ENCODE data around the gene BMPR1B. TPM values are rescaled to one million over a fixed set of nuclear protein-coding genes. Genes with fewer than 3 reads are reported as not detected.

BMPR1B gene
- total and polyA plus RNA-seq, 2 of the 4 experiments (the other 2 are of a cell fraction) = 0.24 to 0.90 TPM

- peaks cover 3% of the 10 kb centered on the region for H3K4me1 ChIP-seq (ENCODE audit: control insufficient read depth, insufficient read depth, low read length)
- H3K79me1 ChIP-seq (ENCODE audit: low read depth in 1 of 2, low read length in 2 of 2) = no peaks in the 10 kb centered on the region
- no peaks in the 10 kb centered on the region for H3K36me3 ChIP-seq (ENCODE audit: control insufficient read depth, insufficient read depth, low read length)
- H2AK5ac ChIP-seq (ENCODE audit: low read depth, low read length) = no peak overlapping the region
- CTCF ChIA-PET = no interaction called here
- no peak overlapping the region for H3K4me2 ChIP-seq (ENCODE audit: low read depth, low read length)
- H3K4me3 ChIP-seq (ENCODE audit: insufficient read depth, low read depth, low read length) = no peak overlapping the region
- no peak overlapping the region for H2BK120ac ChIP-seq (ENCODE audit: low read depth, low read length)
- no peak overlapping the region for H2AK9ac ChIP-seq (replicated peaks; ENCODE audit: low read depth, low read length, poor library complexity)
- no peak overlapping the region for H4K8ac ChIP-seq (ENCODE audit: low read depth in 2 of 2, low read length in 2 of 2)
- no peak overlapping the region for H3K23ac ChIP-seq (ENCODE audit: low read depth, low read length)
- intact Hi-C loops (cut with micrococcal nuclease) (no loop called here), in situ Hi-C loops (cut with MboI; ENCODE audit: low sequenced_read_pairs) (no loop called here), dilution Hi-C loops (cut with HindIII; ENCODE audit: low sequenced_read_pairs, unreplicated experiment) (no loop called here)
- H2BK5ac ChIP-seq (ENCODE audit: low read depth, low read length, poor library complexity, severe bottlenecking) = no peak overlapping the region
- H3K27ac ChIP-seq (ENCODE audit: insufficient read depth, low read length) = no peak overlapping the region
- no peak overlapping the region for H2BK15ac ChIP-seq (ENCODE audit: low read depth, low read length)
- H3K4ac ChIP-seq (ENCODE audit: low read depth, low read length) = no peak overlapping the region
- no peak overlapping the region for H4K91ac ChIP-seq (ENCODE audit: insufficient read depth, low read depth, low read length)
- H3K56ac ChIP-seq (ENCODE audit: extremely low read depth, insufficient read depth, low read length) = no peak overlapping the region
- no peaks in the 10 kb centered on the region for H3K9me3 ChIP-seq (ENCODE audit: control insufficient read depth, insufficient read depth, low read length)
- POLR2A ChIA-PET (ENCODE audit: unreplicated experiment) = no interaction called here
- no TSS peak for BruUV-seq (replicated peaks)
- TF ChIP-seq MAZ (IDR thresholded peaks at IDR 0.05; ENCODE audit: borderline replicate concordance, low read depth, low read length) (no peak), CEBPB (IDR thresholded peaks at IDR 0.05; ENCODE audit: low read depth, low read length) (no peak), MAFK (IDR thresholded peaks at IDR 0.05; ENCODE audit: low read depth, low read length) (no peak), NFE2L2 (IDR thresholded peaks at IDR 0.05; ENCODE audit: low read depth, low read length) (no peak), RFX5 (IDR thresholded peaks at IDR 0.05; ENCODE audit: low read depth, low read length) (no peak), CTCF (conservative IDR thresholded peaks at IDR 0.05; ENCODE audit: low read depth, low read length) (no peak), CHD1 (IDR thresholded peaks at IDR 0.05; ENCODE audit: low read depth, low read length) (no peak), USF2 (IDR thresholded peaks at IDR 0.05; ENCODE audit: low read depth, low read length) (no peak), BHLHE40 (IDR thresholded peaks at IDR 0.05; ENCODE audit: low read depth, low read length) (no peak), RCOR1 (IDR thresholded peaks at IDR 0.05; ENCODE audit: insufficient replicate concordance, low read length) (no peak), RAD21 (IDR thresholded peaks at IDR 0.05; ENCODE audit: low read length) (no peak), POLR2A (IDR thresholded peaks at IDR 0.05; ENCODE audit: low read depth, low read length) (no peak), FOS (IDR thresholded peaks at IDR 0.05; ENCODE audit: low read depth, low read length) (no peak)
- TF ChIP-seq, protein P1, sequence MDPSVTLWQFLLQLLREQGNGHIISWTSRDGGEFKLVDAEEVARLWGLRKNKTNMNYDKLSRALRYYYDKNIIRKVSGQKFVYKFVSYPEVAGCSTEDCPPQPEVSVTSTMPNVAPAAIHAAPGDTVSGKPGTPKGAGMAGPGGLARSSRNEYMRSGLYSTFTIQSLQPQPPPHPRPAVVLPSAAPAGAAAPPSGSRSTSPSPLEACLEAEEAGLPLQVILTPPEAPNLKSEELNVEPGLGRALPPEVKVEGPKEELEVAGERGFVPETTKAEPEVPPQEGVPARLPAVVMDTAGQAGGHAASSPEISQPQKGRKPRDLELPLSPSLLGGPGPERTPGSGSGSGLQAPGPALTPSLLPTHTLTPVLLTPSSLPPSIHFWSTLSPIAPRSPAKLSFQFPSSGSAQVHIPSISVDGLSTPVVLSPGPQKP (IDR thresholded peaks at IDR 0.05; ENCODE audit: borderline replicate concordance, low read depth, low read length) = no peak
- no peak for ATAC-seq (ENCODE audit: low read depth)
- no CpG with 5 or more reads among the region's 5 CpGs for WGBS, 2 experiments (ENCODE audit: extremely low coverage in 2 of 2, insufficient read length in 1 of 2)
- H3K14ac ChIP-seq (replicated peaks; ENCODE audit: low read depth, low read length) = no peak overlapping the region
- no peaks in the 10 kb centered on the region for H3K9me1 ChIP-seq (ENCODE audit: insufficient read depth, low read length)
- no peaks in the 10 kb centered on the region for H4K20me1 ChIP-seq (ENCODE audit: insufficient read depth, low read length)
- DNase-seq = no peak
- H3K9ac ChIP-seq (ENCODE audit: low read depth, low read length) = no peak overlapping the region
- peak overlapping the region; percentile 44; the same call in 1 of the 2 replicates for H3K18ac ChIP-seq (ENCODE audit: low read depth, low read length)
- no peak overlapping the region for H2BK20ac ChIP-seq (ENCODE audit: low read depth, low read length)
- no peak overlapping the region for H2AFZ ChIP-seq (replicated peaks; ENCODE audit: low read length, poor library complexity)
- no peak overlapping the region for H4K5ac ChIP-seq (ENCODE audit: low read depth, low read length)
- H3K27me3 ChIP-seq (ENCODE audit: control insufficient read depth, insufficient read depth, low read length) = no peaks in the 10 kb centered on the region
Measured at GRCh38 chr4:94711635-94712034, 46.1 kb upstream of the BMPR1B start.

Measured in IMR-90 (cell line).